K562 (cell line): Measurements from ENCODE around the gene ZFP36. TPM values are rescaled to one million over a fixed set of nuclear protein-coding genes. Genes with fewer than 3 reads are reported as not detected.

Experiments
- ATF6 ChIP-seq: sonication (generic); formaldehyde crosslinking; IDR thresholded peaks from 2 replicates; pipeline ENCODE4 v1.4.0; 2020; ENCODE audit warnings: mild to moderate bottlenecking, missing genetic modification reagents
- CC2D1A ChIP-seq: fragments of 450-650 bp; IDR thresholded peaks from 2 replicates; pipeline ENCODE4 v1.6.1; 2017; ENCODE audit warnings: mild to moderate bottlenecking
- CGGBP1 ChIP-seq: fragments of 250-450 bp; sonication (Bioruptor Pico); IDR thresholded peaks from 2 replicates; pipeline ENCODE4 v1.9.0; 2021; ENCODE audit warnings: mild to moderate bottlenecking
- E2F1 ChIP-seq: sonication (generic); formaldehyde crosslinking; IDR thresholded peaks from 2 replicates; pipeline ENCODE4 v1.8.1; 2023; ENCODE audit warnings: mild to moderate bottlenecking, missing genetic modification reagents, moderate library complexity
- FOXO4 ChIP-seq: fragments of 450-650 bp; formaldehyde crosslinking; IDR thresholded peaks from 2 replicates; pipeline ENCODE4 v1.4.0; 2020; ENCODE audit warnings: mild to moderate bottlenecking, moderate library complexity
- JUN ChIP-seq, 2 experiments: sonication (generic) in 1 of 2; formaldehyde crosslinking in 1 of 2; IDR thresholded peaks; 2 replicates each; pipeline versions ENCODE4 v1.6.1 to v1.8.0; 2012 to 2022; ENCODE audit warnings: borderline replicate concordance in 2 of 2, mild to moderate bottlenecking in 2 of 2, improper control_type of control experiment in 1 of 2, low read depth in 1 of 2, low read length in 1 of 2, missing genetic modification reagents in 1 of 2
- MYC ChIP-seq, 2 experiments: fragments of 250-450 bp in 1 of 2; sonication (Bioruptor Pico) in 1 of 2; IDR thresholded peaks; 2 replicates each; pipeline versions ENCODE4 v1.5.1 to v1.6.1; 2012 to 2021; ENCODE audit warnings: low read depth in 2 of 2, borderline replicate concordance in 1 of 2, improper control_type of control experiment in 1 of 2, low read length in 1 of 2, mild to moderate bottlenecking in 1 of 2, moderate library complexity in 1 of 2
- NR2F6 ChIP-seq: fragments of 450-650 bp; formaldehyde crosslinking; IDR thresholded peaks from 2 replicates; pipeline ENCODE4 v1.4.0; 2020; ENCODE audit warnings: mild to moderate bottlenecking
- NR4A1 ChIP-seq, 2 experiments: fragments of 250-450 bp in 1 of 2; fragments of 450-650 bp in 1 of 2; sonication (Bioruptor Pico) in 1 of 2; IDR thresholded peaks; 2 replicates each; pipeline versions ENCODE4 v1.4.0 to v1.6.1; 2016 to 2020; ENCODE audit warnings: mild to moderate bottlenecking in 2 of 2, missing compliant biosample characterization in 1 of 2, missing genetic modification characterization in 1 of 2, moderate library complexity in 1 of 2
- RBM17 ChIP-seq: fragments of 200-400 bp; formaldehyde crosslinking; IDR thresholded peaks from 2 replicates; pipeline ENCODE4 v1.6.1; 2017; ENCODE audit warnings: low read depth, mild to moderate bottlenecking, low read length, borderline replicate concordance
- RBM22 ChIP-seq: fragments of 200-400 bp; formaldehyde crosslinking; IDR thresholded peaks from 2 replicates; pipeline ENCODE4 v1.6.1; 2018; ENCODE audit warnings: low read length, low read depth; ENCODE audit not compliant: poor library complexity, severe bottlenecking
- RUNX1 ChIP-seq: sonication (generic); IDR thresholded peaks from 2 replicates; pipeline ENCODE4 v1.6.1; 2016; ENCODE audit warnings: antibody characterized with exemption, low read depth
- SNAPC5 ChIP-seq: fragments of 250-450 bp; sonication (Bioruptor Pico); IDR thresholded peaks from 2 replicates; pipeline ENCODE4 v1.8.0; 2021; ENCODE audit warnings: moderate library complexity, mild to moderate bottlenecking, inconsistent platforms
- ZNF174 ChIP-seq: fragments of 250-450 bp; sonication (Bioruptor Pico); IDR thresholded peaks from 2 replicates; pipeline ENCODE4 v1.4.0; 2020; ENCODE audit warnings: mild to moderate bottlenecking
- ZNF518B ChIP-seq: fragments of 250-450 bp; sonication (Bioruptor Pico); IDR thresholded peaks from 2 replicates; pipeline ENCODE4 v1.5.0; 2021; ENCODE audit warnings: mild to moderate bottlenecking, moderate library complexity
- polyA plus RNA-seq, 8 experiments: library from polyadenylated mRNA; depleted of rRNA in 4 of 8; stranded (reverse) in 5 of 8; unstranded in 3 of 8; fragments of >200 nt; fragmentation: Nextera tagmentation in 2 of 8; fragmentation: Illumina TruSeq in 1 of 8; extraction: Ambion mirVana in 2 of 8; extraction: Trizol in 1 of 8; gene quantifications; 2 replicates each; pipeline versions ENCODE4 v1.2.1 to v1.2.3, GENCODE V29; 2011 to 2014; ENCODE audit warnings: inconsistent platforms in 1 of 8, missing spikeins in 1 of 8
- total RNA-seq, 7 experiments: library from RNA; depleted of rRNA in 6 of 7; stranded (reverse); fragments of >200 nt in 6 of 7; fragmentation: Illumina TruSeq in 2 of 7; extraction: Trizol in 2 of 7; gene quantifications; 2 replicates each; pipeline versions ENCODE4 v1.2.1 to v1.2.3, GENCODE V29; 2011 to 2021; ENCODE audit warnings: low replicate concordance in 1 of 7

Gene ZFP36
- total and polyA plus RNA-seq, 9 of the 15 experiments (the other 6 are each of a cell fraction or from before 2014, with no cell fraction given): 1.0 to 20.1 (median 3.5) TPM

- TF ChIP-seq CGGBP1 (no peak), RUNX1 (no peak), CC2D1A (0 out of 2 replicates have a peak, but pooled peaks have one; percentile 7), SNAPC5 (CRISPR knock-in tag) (no peak), NR2F6 (CRISPR knock-in tag) (no peak), JUN (IDR thresholded peaks at IDR 0.05; ENCODE audit: borderline replicate concordance, low read depth, low read length) (0 out of 2 replicates have a peak, but pooled peaks have one; percentile 18), JUN (CRISPR knock-in tag; IDR thresholded peaks at IDR 0.05; ENCODE audit: borderline replicate concordance) (no peak), RBM22 (no peak), MYC (IDR thresholded peaks at IDR 0.05; ENCODE audit: low read depth, low read length) (peak; percentile 87), MYC (CRISPR knock-in tag; IDR thresholded peaks at IDR 0.05; ENCODE audit: borderline replicate concordance, low read depth) (peak; percentile 67; the same call in 1 of the 2 replicates), NR4A1 (CRISPR knock-in tag; IDR thresholded peaks at IDR 0.05) (0 out of 2 replicates have a peak, but pooled peaks have one; percentile 34), NR4A1 (tag; IDR thresholded peaks at IDR 0.05) (peak; percentile 54; the same call in 1 of the 2 replicates), FOXO4 (CRISPR knock-in tag) (no peak), ZNF174 (CRISPR knock-in tag) (no peak), ZNF518B (CRISPR knock-in tag) (no peak), RBM17 (no peak), ATF6 (0 out of 2 replicates have a peak, but pooled peaks have one; percentile 71), E2F1 (CRISPR knock-in tag) (no peak)
Measured at GRCh38 chr19:39445196-39446111, 38.8 kb downstream of the ZFP36 start, which contains the start of gene SUPT5H (continued).
